CD4-positive, alpha-beta T cell treated with Interferon alpha-2 for 1 hour (primary cell): ENCODE data around the gene MAP2.
"Not testable (repeated sequence)": the region's sequence is repeated elsewhere in the genome, so short reads cannot be mapped to it uniquely, and the experiment has no call there.

Experiments used
- DNase-seq, 2 donors: peaks; one replicate each; pipeline ENCODE4 v3.0.0-alpha.2; 2020 to 2022

Gene MAP2

DNA sequence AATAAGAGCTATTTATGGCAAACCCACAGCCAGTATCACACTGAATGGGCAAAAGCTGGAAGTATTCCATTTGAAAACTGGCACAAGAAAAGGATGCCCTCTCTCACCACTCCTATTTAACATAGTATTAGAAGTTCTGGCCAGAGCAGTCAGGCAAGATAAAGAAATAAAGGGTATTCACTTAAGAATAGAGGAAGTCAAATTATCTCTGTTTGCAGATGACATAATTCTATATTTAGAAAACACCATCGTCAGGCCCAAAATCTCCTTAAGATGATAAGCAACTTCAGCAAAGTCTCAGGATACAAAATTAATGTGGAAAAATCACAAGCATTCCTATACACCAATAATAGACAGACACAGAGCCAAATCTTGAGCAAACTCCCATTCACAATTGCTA lies 68.4 kb downstream of the MAP2 start:
- DNase-seq, result not testable (repeated sequence)

DNA sequence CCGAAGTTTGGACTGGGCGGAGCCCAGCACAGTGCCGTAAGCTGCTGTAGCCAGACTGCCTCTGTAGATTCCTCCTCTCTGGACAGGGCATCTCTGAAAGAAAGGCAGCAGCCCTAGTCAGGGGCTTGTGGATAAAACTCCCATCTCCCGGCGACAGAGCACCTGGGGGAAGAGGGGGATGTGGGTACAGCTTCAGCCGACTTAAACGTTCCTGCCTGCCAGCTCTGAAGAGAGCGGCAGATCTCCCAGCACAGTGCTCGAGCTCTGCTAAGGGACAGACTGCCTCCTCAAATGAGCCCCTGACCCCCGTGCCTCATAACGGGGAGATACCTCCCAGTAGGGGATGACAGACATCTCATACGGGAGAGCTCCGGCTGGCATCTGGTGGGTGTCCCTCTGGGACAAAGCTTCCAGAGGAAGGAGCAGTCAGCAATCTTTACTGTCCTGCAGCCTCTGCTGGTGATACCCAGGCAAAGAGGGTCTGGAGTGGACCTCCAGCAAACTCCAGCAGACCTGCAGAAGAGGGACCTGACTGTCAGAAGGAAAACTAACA lies 71.3 kb downstream of the MAP2 start:
- not testable (repeated sequence) for DNase-seq

- DNase-seq, result no peak
These were observed 72.2 kb downstream of the MAP2 start for GRCh38 chr2:209495855-209496585.

- DNase-seq, result no peak
These were observed 72.7 kb downstream of the MAP2 start for GRCh38 chr2:209496586-209496982.

- DNase-seq, result no peak
These were observed 74.8 kb downstream of the MAP2 start for GRCh38 chr2:209498614-209499013.

- DNase-seq, result no peak
These were observed 75.2 kb downstream of the MAP2 start for GRCh38 chr2:209499069-209499468.

DNA sequence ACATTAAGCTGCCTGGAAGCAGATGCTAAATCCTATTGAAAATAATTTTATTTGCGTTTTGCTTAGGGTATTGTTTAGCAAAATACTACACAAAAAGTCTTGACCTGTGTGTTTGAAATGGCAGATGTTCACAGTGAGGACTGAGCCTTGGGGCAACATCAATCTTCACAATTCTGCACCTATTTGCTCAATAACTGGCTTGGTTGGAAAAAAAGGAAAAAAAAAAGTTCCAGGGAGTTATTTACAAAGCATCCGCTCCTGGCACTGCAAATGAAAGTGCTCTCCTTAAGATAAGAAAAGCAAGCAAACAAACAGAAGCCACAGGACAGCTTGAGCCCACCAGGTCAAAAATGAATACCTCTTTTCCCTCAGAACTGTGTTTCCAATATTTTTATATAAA lies 77.7 kb downstream of the MAP2 start:
- no peak for DNase-seq

GRCh38 chr2:209505410-209505809 lies 81.6 kb downstream of the MAP2 start:
- no peak for DNase-seq

- no peak for DNase-seq
These were observed 84.4 kb downstream of the MAP2 start for GRCh38 chr2:209508255-209508654.

DNA sequence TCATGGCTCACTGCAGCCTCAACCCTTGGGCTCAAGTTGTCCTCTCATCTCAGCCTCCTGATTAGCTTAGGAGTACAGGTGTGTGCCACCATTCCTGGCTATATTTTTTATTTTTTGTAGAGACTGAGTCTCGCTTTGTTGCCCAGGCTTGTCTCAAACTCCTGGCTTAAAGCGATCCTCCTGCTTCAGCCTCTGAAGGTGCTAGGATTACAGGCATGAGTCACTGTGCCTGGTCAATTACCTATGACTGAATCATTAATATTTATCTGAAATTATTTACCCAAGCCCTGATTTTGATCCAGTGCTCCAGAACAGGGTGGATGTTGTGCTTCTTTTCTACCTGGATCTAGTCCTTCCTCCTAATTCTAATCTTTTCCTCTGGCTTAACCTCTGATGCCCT lies 87.8 kb downstream of the MAP2 start:
- DNase-seq, result no peak

DNA sequence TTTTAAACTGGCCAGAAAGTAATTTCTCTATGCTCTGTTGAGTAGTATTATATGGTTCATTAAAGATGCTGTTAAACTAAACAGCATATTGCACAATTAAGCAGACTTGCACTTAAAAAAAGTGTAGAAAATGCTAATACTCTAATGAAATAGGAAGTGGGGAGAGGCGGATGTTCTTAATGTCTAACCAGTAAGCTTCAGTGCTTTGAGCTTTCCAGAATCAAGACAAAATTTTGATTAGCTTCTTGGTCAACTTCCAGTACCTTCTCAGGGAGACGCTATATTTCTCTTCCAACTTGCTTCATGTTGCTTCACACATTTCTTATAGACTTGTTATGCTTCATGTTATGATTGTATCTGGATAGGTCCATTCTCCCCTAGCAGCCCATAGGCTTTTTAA lies 89.1 kb downstream of the MAP2 start:
- no peak for DNase-seq

GRCh38 chr2:209517436-209517835 lies 93.6 kb downstream of the MAP2 start:
- no peak for DNase-seq

GRCh38 chr2:209519271-209519670 lies 95.4 kb downstream of the MAP2 start:
- DNase-seq, result no peak

DNA sequence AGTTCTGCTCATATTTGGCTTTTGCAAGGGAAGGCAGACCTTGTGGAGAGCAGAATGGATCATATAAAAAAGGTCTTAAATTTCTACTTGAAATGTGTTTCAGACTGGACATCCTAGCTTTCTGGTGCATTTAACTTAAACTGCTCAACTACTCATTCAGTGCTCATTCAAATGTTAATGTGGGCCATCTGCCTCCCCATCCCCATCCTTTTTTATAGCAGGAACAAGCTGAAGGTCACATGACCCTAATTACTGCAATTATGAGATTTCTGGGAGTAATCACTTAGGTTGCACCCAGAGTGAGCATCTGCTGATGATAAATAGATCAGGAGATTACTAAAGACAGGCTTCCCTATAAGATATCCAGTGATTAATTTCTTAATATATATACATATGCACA lies 96.1 kb downstream of the MAP2 start:
- no peak for DNase-seq

DNA sequence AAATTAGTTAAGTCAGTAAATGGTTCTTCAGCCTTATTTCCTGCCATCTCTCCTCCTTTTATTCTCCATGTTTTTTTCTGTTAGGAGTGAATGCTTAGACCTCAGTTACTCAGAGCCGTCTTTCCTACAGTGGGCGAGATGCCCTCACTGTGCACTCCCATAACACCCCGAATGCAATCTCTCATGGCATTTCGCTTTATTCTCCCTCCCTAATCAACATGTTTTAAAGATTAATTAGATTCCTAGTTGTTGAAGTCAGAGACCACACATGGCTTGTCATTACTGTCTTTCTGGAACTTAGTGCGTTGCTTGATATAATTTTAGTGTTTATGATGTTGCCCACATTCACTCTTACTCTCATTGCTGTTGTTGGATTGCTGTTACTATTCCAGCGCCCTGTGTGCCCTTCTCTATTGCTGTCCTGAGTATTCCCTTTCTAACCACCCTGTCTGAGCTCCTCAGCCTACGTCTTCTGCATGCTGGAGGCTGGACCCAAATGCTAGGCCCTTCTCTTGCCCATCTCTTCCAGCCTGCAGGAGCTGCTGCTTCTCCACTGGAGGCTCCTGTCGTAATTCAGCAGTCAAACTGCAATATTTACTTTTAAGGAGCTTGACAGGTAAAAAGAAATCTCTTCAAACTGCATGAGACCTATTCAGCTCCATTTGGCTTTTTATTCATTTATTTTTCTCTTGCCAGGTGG lies 99.3 kb downstream of the MAP2 start:
- no peak for DNase-seq

DNA sequence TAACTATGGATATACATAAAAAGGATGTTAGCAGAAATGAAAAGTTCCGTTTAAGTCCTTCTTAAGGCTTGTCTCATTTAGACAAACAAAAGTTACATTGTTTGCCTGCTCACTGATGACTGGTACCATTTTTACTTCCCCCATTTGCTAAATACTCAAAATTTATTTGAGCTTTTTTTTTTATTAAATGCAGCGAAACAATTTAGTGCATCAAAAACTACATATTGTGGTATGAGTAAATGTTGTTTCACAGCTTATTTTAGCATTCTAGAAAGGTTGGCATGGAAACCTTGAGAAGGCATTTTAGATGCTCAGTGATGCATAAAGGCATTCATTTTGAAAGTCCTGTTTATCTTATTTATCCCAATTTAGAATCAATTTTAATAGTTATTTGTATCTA lies 100.0 kb downstream of the MAP2 start:
- no peak for DNase-seq

DNA sequence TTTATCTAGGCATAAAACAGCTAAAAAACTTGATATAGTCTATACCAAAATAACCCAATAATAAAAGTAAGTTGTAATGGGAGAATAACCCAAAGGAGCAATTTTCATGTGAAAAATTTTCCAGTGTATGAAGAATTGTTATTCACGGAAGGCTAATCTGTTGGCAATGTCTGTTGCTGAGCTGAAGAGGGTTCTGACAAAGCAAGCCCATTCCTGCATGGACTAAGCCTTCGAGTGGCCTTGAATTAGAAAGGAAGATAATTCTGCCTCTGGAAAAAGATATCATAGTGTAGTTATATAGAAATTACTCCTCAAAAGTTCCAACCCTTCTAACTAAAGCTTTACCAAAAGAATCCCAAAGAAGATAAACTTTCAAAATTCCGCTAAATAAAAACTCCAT lies 101.5 kb downstream of the MAP2 start:
- no peak for DNase-seq

DNA sequence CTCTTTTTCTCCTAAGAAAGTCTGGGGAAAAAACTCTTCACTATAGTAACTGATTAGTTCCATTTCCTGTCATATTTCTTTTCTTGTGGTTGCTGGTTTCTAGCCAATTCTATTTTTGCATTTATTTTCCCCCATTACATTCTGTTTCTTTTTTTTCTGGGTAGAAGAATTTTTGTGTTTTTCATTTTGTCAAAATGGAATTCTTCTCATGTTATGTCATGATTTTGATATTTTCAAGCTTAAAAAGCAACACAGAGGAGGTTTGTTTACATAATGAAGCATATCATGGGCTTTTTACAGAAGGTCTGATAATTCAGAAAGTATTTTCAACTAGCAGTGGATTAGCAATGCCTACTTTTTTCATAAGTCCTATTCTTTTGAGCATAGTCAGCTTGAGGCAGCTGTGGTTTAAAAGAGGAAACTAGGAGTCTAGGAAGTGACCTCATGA lies 102.0 kb downstream of the MAP2 start:
- DNase-seq, result no peak

- DNase-seq, result no peak
These were observed 102.7 kb downstream of the MAP2 start for GRCh38 chr2:209526561-209526960.

GRCh38 chr2:209529579-209529978 lies 105.7 kb downstream of the MAP2 start:
- DNase-seq, result no peak

- no peak for DNase-seq
These were observed 108.5 kb downstream of the MAP2 start for GRCh38 chr2:209532321-209532720.

DNA sequence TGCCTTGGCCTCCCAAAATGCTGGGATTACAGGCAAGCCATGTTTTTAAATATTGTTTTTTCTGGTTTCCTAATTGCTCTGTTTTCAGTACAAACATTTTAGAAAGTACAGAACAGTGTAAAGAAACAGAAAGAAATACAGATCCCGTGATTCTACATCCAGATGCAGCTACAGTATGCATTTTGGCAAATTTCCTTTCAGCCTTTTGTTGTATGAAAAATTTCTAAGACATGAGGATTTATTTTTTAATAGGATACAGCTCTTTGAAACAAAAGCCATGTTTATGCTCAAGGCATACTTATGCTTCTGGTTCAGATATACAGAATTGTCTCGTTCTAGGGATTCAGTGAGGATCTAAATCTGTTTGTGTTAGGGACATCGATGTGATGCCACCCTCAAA lies 109.5 kb downstream of the MAP2 start:
- no peak for DNase-seq

- no peak for DNase-seq
These were observed 110.4 kb downstream of the MAP2 start for GRCh38 chr2:209534228-209534627.

DNA sequence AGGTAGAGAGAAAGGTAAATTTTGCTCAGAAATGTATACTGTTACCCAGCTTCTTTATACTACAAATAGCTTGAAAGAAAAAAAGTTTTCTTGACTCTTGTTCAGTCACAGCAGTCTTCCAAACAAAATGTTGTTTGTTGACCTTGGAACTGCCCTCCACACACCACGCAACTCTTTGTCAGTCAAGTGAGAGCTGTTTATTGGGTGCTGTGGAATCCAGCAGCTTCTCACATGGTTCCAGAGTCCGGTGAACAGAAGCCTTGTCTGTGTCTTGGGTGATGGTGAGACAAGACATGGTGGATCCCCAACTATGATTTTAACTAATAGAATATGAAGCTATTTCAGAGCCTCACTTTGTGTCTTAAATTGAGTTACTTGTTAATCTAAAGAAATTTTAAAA lies 112.5 kb downstream of the MAP2 start:
- DNase-seq, result no peak
